T1000 (cell line): ENCODE results near the gene ATXN2.

ENCODE experiments used
- DNase-seq: peaks from one replicate; lab custom pipeline; 2025; ENCODE audit warnings: mixed read lengths; lab: John Stamatoyannopoulos, UW

The ATXN2 gene

DNA sequence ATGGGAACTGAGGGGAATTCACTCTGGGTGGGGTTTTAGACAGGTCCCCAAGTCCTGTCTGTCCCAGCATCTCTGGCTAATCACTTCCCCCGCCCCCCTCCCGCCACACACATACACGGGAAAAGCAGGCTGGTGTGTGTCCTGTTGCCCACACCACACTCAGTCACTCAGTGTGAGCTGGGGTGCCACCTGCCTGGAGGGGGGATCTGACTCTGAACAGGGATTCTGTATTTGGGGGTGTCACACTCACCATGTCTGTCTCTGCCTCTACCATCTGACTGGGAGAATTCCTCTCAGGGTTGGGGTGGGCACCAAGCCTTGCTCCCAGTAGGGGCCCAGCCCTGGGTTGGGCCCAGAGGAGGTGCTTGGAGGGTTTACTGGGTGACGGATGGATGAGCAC is 162.3 kb downstream of the ATXN2 start:
- no peak for DNase-seq

GRCh38 chr12:111436266-111436665 is 162.8 kb downstream of the ATXN2 start:
- no peak for DNase-seq

GRCh38 chr12:111435661-111436201 is 163.4 kb downstream of the ATXN2 start:
- no peak for DNase-seq

- DNase-seq, result no peak
Observed at GRCh38 chr12:111434680-111435338, 164.3 kb downstream of the ATXN2 start.

DNA sequence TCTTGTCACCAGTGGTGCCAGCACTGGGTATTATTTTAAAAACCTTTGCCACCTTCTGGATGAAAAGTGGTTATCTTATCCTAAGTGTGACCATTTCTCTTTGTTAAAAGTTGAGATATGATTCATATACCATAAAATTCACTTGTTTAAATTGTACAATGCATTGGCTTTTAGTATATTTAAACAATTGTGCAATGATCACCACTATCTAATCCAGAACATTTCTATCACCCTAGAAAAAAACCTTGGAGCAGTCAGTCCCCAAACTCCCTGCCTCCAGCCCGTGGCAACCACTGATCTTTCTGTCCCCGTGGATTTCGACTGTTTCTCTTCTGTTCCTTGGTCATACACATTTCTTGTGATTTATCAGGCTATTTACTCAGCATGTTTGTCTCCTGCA is 165.1 kb downstream of the ATXN2 start:
- no peak for DNase-seq

- DNase-seq, result no peak
Observed at GRCh38 chr12:111431772-111432171, 167.3 kb downstream of the ATXN2 start.

DNA sequence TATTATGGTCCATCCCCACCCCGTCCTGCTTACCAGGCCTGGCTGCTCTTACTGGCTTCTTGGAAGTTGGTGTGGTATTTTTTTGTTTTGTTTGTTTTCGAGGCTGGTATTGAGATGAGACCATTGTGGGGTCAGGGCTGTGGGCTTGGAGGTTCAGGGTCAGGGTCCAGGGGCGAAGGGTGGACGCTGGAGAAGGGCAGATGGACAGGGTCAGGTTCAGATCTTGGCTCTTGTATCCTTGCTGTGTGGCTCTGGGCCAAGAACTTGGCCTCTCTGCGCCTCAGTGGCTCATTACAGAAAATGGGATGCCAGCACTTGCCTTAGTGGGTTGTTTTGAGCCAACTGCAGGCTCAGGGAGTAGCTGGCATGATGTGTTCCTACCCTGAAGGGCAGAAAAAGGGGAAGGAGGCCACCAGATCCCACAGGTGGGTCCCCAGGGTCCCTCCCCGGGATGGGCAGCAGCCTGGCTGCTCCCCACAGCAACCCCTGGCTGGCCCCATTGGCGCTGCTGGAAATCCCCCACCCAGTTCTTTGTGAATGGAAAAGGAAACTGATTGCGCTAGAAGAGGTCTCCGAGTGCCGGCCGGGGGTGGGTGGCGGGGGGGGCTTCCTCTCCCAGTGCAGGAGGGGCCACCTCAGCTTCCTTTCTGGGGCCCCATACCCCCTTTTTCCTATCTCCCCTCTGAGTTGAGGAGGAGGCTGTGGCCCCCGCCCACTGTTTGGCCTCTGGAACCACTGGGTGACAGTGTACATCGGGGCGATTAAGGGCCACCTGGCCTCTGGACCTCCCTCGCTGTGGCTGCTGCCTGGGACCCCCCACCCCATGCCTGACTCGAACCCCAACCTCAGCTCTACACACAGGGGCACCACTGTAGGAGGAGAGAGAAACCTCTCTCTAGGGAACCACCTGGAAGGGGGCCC is 168.4 kb downstream of the ATXN2 start:
- DNase-seq, result no peak

DNA sequence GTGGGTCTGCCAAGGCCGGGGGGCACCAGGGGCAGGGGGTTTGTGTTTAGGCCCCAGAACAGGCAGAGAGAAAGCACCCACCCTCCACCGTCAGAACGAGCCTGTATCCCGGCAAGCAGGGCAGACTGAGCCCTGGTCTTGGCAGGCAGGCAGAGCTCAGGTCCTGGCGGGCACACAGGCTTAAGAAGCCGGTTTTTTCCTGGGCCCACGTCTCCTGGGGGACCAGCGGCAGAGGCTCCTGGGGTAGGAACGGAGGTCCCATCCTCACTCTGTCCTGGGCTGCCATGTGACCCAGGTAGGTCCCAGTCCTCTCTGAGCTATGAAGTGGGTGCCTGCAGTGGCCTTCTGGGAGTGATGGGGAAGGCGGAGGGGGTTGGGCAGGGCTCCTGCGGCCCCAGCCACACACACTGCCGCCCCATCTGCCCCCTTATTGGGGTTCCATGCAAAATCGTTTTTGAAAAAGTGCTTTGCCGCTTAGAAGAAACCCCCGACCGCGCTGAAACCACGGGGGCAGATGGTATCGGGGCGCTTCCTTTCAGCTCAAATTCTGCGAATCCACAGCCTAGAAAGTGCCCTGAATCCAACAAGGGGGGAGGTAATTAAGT is 169.2 kb downstream of the ATXN2 start:
- no peak for DNase-seq

DNA sequence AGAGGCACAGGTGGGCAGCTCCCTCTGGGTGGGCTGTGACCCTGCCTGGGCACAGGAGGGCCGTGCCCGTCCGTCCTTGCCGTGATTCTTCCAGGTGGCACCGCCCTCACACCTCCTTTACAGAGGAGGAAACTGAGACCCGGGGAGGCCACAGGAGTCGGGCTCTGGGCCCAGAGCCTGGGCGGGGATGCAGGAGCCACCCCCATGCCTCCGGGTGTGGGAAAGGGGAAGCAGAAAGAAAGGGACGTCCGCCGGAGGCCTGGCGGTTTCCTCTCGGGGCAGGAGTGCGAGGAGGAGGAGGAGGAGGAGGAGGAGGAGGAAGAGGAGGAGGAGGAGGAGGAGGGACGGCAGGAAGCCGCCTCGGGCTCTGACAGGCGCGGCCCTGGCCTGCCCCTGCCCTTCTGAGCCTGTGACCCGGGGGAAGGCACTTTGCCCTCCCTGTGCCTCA is 170.4 kb downstream of the ATXN2 start:
- no peak for DNase-seq

- DNase-seq, result no peak
Observed at GRCh38 chr12:111428081-111428727, 170.9 kb downstream of the ATXN2 start.

GRCh38 chr12:111427417-111428074 is 171.6 kb downstream of the ATXN2 start:
- DNase-seq, result no peak

- no peak for DNase-seq
Observed at GRCh38 chr12:111426344-111427185, 172.6 kb downstream of the ATXN2 start.

- no peak for DNase-seq
Observed at GRCh38 chr12:111425655-111426054, 173.5 kb downstream of the ATXN2 start.

- no peak for DNase-seq
Observed at GRCh38 chr12:111424793-111425251, 174.3 kb downstream of the ATXN2 start.

GRCh38 chr12:111424189-111424792 is 174.8 kb downstream of the ATXN2 start:
- no peak for DNase-seq

GRCh38 chr12:111420494-111420893 is 178.6 kb downstream of the ATXN2 start:
- no peak for DNase-seq

DNA sequence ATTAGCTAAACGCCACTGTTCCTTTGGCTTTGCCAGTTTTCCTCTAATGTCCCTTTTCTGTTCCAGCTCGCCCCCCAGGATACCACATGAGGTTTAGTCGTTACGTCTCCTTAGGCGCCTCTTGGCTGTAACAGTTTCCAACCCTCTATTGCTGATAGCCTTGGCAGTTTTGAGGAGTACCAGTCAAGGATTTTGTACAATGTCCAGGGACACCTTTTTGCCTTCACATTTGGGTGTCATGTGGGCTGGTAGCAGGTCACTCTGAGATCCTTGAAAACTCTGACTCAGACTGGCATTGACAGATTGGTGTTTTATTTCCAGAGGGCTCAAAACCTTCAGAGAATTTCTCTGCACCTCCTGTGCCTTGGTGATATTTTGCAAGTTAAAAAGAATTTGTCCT is 179.3 kb downstream of the ATXN2 start:
- DNase-seq, result no peak

- no peak for DNase-seq
Observed at GRCh38 chr12:111418594-111418880, 180.6 kb downstream of the ATXN2 start.

DNA sequence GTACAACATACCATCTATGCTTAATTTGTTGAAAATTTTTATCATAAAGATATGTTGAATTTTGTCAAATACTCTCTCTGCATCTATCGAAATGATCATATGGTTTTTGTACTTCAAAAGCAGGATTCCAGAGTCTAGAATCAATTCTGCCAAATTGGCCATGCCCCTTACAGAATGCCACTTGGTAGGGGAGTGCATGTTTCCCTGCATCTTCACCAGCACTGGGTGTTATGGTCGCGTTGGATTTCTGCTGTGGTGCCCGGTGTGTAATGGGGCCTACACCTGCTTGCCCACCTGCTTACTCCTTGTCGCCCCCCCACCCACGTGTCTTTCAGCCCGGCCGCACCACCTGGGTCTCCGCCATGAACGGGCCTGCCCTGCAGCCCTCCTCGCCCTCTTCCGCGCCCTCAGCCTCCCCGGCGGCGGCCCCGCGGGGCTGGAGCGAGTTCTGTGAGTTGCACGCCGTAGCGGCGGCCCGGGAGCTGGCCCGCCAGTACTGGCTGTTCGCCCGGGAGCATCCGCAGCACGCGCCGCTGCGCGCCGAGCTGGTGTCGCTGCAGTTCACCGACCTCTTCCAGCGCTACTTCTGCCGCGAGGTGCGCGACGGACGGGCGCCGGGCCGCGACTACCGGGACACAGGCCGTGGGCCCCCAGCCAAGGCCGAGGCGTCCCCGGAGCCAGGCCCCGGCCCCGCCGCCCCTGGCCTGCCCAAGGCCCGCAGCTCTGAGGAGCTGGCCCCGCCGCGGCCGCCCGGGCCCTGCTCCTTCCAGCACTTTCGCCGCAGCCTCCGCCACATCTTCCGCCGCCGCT is 181.1 kb downstream of the ATXN2 start:
- DNase-seq, result no peak
